HG02588 (cell line): ENCODE measurements around the gene HOXB7.

Experiments
- ATAC-seq: cut with Tn5 transposase; IDR thresholded peaks from one replicate; pipeline ENCODE4 v1.9.1; 2021; ENCODE audit warnings: mild to moderate bottlenecking, moderate library complexity; ENCODE audit not compliant: unreplicated experiment

The HOXB7 gene

DNA sequence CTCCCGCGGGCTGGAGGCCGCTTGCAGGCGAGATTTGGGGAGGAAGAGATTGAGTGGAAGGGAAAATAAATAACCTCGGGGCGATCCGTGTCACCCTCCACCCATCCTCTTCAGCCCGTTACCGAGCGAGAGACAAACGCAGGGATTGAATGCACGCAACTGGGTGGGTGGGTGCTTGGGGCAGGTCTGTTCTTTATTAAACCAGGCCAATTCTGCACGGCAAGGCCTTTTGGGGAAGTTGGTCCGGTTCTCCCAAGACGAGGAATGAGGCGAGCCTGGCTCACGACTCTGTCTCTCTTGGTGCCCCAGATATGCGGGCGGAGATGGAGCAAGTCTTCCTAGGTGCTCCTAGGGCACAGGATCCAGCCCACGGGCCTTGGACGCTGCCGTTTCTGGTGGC is 396 bp upstream of the HOXB7 start:
- no peak for ATAC-seq

DNA sequence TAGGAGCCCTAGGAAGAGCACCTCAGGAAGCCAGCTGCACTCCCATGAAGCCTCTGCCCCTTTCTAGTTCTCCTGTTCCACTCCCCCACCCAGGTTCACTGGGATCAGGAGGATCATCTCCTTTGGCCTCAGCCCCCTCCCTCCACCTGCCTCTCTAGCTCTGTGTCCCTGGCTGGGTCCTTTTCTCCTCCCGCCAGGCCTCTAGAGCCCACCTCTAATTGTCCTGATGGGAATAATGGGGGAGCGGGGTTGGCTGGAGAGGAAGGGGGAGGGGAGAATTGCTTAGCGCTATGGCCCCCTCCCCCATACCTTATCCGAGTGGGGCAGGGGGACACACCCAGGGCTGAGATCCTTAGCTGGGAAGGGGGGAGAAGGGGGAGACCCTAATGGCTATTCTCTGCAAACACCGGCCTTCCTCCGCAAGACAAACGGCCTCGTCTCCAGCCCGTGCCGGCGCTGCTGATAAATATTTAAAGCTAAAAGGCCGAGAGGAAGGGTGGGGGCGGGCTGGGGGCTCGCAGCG is 997 bp downstream of the HOXB7 start:
- no peak for ATAC-seq

DNA sequence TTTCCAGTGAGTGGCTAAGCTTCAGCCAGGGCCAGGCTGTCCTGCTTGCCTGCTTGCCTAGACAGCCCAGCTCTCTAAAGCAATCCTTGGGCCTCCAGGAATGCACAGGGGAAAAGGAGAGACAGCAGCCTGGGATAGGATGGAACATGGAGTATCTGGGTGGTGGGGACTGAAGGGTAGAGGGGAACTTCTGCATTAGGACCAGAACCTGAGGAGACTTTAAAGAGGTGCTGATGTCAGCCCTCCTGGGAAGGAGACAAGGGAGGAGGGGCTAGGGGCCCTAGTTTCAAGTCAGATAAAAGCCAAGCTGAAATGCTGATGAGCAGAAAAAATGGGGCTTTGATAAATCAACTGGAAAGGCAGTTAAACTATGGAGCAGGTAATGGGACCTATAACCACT is 1.8 kb downstream of the HOXB7 start:
- no peak for ATAC-seq

DNA sequence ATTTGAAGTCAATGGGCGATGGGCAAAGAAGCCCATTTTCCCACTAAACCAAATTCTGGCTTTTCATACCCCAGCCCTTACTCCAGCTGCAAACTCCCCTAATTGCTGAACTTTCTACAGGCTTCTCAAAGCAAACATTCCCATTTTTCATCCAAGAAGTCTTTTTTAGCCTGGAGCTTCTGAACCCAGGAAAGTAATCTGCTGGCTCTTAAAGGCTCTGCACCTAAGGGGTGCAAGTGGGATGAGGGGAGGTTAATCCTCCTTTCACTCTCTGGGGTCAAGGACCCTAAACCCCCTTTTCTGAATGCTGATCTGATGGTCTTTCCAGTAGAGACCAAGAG is 2.4 kb downstream of the HOXB7 start:
- no peak for ATAC-seq

DNA sequence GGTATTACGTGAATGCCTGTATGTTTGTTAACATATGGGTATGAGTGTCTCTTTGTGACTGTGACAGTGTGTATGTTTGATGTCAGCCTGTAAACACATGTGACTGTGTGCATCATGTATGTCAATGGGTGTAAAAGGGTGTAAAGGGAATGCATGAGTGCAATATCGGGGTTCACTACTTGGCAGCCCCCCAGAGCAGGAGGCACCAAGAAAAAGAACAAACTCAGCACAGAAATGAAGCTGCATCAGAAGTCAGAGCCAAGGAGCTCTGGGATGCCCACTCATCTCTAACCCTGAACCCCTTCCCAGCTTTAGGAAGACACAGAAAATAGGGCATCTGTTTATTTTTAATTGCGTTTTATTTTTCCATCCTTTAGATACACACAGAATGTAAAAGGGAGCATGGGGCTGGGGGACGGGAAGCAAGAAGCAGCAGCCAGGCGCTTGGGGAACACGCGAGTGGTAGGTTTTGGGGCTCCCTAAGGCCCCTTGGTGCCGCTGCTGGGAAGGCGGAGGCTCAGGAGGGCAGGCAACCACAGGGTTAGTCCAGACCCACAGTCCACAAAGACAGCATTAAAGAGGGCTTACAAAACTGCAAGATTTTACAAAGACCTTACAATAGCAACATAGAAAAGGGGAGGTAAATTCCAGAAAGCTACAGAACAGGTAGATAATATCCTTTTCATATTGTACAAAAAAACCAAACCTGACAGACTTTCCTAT is 3.8 kb downstream of the HOXB7 start:
- no peak for ATAC-seq

DNA sequence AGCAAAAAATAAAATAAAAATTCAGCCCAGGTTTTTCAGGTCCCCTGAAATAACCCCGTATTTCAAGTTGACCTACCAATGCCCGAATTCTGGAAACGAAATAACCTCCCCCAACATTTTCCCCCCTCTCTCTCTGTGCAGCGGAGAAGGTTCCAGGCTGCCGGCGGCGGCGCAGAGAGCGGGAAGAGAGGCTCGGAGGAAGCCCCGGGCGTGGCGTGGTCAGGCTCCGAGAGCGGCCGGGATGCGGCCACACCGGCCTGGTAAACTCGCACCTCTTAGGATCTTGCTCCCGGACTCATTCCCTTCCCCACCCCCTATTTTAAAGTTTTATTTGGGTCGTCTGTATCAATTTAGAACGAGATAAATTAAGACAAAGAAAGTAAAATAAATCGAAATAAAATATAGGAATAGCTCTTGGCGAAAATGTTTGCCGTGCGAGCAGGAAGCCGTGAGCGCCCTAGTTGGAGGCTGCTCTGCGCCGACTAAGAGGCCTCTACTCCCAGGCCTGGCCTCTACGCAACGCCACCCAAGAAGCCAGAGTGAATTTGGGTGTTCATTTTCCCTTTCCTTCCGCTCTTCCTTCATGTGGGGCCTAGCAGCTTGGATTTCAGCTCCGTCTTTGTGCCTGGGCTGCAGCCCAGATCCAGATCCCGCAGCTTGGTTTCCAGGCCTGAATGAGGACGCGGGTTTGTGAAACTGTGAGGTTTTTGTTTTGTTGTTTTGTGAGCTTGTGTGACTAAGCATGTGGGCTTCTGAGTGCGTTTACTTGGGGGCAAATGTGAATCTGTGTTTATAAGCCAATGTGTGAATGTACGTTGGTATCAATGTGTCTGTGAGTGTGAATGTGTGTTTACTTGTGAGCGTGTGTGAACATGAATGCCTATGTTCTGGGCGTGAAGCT is 4.6 kb downstream of the HOXB7 start:
- ATAC-seq, result no peak

DNA sequence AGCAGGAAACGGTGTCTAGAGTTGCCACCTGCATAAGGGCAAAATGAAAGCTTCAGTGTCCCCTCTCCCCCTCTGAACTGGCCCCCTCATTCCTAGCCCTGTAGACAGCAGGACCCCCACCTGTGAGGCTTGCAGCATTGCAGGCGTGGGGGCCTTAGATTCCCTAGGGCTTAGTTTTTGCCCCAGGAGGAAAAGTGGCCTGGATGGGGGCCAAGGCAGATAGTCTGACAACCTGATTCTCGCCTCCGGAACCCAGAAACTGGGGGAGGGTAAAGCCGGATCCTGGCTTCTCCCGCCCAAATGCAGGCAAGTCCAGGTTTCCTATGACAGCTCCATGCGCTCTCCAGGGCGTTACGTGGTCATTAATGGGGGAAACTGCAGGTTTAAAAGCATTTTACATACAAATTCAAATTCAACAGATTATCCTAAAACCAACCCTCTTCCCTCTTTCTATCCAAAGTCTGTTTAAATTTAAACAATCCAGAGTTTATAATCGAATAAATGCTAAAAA is 5.4 kb downstream of the HOXB7 start:
- ATAC-seq, result no peak

DNA sequence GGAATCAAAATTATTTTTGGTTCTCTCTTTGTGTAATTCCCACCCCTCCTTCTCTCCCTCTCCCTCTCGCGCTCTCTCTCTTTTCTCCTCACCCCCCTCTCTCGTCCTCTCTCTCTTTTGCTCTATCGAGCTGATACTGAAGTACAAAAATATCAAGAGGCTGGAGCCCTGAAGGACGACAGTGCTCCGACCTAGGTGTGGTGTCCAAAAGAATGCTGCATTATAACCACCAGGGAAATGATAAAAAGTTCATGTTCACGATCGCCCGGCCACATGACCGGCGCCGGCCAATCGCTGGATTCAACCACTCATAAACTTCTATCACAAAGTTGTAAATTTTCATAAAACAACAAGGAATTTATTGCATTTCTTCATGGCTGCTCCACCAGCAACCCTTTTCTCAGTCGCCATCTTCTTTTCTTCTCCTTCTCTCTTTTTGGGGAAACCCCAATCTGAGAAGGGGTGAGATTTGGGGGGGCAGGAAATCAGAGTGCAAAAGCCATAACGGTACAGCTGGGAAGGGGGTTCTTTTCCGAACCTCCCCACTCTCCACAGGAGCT is 6.0 kb downstream of the HOXB7 start, which contains the start of gene HOXB6:
HOXB6 (minus strand) TSS at position 217 of the 560 bp plus-strand sequence. CDS start 6,836 bp downstream, outside the sequence.
- no peak for ATAC-seq

DNA sequence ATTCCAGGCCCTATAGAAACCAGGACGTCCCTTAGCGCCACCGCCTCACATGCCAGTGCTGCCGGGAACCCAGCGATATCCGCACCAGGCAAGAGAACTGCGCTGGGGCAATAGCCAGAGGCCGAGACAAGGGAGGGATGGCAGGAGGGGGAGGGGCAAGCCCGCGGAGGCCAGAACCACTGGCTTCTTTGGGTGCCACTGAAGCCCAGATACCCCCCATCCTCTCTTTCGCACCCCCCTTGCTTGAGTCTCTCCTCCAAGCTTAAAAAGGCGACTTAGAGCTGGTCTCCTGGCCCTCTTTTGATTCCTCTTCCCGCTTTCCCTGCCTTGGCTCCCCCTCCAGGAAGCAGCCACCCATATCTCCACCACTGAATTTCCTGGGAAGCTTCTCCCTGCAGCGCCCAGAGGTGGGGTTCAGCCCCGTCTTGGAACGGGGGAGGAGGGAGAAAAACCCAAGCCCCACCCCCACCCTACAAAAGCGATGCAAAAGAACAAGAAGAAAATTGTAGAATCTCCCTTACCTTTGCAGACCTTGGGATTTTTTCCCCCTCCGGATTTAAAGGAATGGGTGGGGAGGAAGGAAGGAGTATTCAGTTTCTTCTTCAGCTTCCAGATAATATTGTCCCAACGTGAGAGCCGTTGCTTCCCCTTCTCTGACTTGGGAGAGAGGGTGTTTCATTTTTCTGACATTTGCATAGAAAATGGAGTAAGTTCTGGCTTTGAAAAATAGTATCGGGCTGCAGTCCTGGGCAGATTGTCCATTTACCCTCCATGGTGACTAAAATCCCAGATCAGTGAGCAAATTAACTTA is 6.7 kb downstream of the HOXB7 start:
- ATAC-seq, result no peak

DNA sequence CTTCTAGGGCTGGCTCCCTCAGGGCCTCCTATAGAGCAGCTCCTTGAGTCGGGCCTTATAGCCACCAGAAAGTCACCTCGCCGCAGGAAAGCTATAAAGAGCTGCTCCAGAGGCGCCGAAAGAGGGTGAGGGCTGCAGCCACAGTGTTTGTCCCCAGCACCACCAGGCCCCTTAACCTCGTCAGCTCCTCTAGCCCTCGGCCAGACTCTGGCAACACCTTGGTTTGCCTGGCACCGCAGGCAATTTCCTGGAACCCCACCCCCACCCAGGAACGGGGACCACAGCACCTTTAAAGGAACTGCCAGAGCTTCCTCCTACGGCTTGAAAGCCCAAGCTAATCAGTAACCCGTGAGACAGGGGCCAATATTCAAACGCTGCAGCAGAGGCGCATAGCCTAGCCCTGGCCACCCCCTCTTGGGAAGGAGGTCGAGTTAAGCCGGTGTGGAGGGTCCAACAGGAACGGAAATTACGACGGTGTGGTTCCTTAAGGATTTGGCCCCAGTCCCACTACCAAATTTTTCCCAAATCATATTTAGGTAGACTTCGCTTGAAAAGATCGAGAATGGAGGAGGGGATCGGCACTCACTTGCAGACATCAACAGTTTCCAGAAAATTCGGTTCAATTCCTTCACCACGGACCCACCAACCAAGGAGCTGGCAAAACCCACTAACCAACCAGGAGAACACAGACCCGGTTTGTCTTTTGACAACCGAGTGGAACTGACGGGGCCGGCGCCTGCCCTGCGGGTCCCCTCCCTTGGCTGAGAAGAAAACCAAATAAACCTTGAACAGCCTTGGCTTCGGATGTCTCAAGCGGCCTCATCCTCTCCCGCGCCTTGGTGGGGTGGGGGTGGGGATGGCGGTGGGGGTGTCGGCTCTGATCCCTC is 9.0 kb downstream of the HOXB7 start:
- peak; percentile 10 for ATAC-seq

DNA sequence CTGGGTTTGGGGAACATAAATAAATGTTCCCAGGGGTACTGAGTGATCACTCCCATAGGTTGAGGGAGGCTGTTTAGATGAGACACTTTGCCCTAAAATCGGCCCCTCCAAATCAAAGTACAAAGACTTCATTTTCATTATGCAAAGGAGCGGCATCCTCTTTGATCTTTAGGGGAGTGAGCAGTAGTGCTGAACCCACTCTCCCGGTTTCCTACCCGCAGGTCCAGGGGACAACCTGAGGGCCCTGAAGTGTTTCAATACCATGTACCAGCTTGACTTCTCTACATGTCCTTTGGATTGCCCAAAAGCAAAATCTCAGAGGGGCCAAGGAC is 9.6 kb downstream of the HOXB7 start:
- no peak for ATAC-seq

DNA sequence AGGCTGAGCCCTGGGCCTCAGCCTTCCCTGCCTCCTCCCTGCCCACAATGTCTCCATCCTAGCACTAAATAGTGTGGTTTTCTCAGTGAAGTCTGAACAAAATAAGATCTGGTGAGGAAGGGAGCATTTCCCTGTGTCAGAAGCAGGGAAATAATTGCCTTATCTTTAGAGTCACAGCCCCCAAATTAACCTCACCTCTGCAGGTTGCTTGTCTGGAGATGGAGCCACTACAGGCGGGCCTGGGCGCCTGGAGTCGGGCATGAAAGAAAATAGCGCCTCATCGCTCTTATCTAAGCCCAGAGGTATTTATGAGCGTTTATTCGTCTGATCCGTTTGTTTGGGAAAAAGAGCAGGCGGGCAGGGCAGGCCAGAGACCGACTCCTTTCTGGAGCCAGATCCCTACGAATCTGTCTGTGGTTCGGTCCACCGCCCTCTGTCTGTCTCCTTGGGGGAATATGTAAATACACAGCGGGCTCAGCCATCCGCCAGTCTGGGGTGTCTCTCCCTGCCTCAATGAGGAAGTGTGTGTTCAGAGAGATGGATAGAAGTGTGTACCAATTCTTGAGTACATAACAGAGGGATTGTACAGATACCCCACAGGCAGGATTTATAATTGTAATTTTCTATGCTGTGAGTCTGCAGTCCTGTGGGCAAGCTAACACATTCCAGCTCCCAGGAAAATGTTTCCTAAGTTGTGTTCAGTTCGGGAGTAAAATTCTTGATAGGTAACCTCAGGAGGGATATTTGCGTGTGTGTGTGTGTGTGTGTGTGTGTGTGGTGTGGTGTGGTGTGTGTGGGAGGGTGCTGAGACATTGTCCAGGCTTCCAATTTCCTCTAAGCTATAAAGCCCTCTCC is 10.3 kb downstream of the HOXB7 start:
- ATAC-seq, result no peak

DNA sequence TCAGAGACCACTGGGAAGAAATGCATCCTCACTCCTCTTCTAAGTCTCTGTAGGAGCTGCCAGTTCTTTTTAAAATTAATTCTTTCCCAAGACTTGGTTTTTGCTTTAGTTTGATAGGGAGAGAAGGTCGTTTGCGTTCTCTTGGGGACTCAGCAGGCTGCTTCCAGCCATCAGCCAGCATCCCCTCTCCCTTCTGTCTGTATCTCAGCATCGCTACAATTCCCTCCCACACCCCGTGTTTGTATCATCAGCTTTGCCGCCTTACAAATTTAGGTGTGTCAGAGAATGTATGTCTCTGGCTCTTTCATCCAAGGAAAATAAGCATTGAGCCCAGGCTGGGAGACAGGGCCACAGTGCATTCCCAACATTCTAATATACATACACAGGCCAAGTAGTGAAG is 11.5 kb downstream of the HOXB7 start:
- no peak for ATAC-seq

DNA sequence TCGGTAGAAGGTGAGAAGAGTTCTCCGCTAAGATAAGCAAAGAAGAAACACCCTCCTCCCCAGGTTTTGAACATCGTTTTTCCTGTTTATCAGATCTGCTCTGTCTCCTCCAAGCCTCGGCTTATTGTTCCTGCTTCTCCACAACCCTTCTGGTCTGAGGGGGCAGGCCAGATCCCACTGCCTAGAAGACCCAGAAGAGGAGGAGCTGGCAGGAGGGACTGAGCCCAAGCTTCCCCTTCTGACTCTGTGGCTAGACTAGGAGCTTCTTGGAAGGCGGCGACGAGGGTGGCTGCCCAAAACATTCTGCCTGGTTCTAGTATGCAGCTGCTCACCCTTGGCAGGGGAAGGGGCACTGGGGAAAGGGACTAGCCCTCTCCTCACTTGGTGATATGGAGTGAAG is 12.1 kb downstream of the HOXB7 start:
- no peak for ATAC-seq

DNA sequence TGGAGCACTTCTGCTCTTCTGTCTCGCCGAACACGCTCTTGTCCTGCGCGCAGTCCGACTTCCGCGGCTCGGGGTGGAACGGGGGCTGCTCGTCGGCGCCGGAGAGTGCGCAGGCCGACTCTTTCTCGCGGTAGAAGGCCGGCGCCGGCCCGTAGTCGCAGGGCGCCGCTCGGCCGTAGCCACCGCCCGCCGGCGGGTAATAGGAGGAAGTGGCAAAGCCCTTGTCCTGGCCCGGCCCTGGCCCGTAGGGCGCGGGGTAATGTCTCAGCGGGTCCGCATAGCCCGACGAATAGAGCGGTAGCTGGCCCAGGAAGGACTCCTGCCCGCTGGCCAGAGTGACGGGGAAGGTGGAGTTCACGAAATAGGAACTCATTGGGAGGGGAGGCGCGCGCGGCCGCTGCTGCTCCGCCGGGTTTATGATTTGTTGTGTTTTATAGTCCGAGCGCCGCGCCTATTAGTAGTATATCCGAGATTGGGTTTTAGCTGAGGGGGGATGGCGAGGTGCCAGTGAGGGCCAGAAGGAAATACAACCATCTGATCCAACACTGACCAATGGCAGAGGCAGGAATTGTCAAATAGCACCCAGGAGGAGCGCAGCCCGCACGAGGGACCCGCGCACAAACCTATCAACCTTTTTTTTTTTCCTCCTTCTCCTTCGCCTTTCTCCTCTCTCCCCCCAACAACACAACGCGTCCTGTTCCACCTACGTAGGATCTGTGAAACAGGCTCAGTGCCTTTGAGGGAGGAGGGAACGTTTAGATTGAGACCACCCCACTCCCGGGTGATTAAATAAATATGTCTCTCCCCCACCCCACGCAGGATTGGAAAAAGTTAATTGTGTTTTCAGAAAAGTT is 12.8 kb downstream of the HOXB7 start:
- no peak for ATAC-seq

DNA sequence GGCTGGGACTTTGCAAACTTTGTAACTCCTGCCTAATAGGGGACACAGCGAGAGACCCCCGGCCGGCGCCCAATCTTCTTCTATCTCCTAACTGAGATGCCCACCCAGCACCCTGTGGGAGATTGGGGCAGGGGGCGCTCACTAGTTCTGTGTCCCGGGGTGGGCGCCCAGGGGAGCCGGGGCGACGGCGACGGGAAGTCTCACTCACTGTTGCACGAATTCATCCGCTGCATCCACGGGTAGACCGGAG is 13.4 kb downstream of the HOXB7 start:
- no peak for ATAC-seq

DNA sequence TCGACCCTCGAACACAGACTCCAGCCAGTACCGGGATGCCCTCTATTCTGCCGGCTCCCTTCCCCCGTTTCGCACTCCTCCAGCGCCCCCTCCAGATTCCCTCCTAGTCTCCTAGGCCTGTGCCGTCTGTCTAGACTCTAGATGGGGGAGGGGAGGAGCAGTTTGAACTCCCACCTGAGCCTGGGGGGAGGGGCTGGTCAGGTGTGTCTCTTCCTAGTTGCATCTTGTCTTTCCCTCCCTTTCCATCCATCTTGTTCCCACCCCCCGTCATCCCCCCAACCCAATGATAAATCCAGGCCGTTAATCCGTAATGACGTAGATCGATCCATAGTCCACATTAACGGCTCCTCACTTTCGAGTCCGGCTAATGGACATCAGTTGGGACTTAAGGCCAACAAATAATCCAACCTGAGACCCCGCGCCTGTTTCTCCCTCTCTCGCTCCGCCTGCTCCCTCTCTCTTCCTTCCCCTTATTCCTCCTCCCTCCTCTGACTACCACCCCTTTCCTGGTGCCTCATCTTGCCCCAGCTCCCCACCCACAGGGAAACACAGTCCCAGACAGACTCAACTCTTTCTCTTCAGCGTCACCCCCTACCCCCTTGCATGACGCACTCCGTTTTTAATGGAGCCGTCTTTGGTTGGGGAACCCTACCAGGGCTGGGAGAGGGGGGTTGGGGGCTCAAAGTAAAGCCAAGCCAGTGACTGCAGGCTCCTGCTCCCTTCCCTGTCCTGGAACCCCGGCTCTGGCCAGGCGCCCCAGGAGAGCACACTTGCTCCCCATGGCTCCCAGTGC is 13.9 kb downstream of the HOXB7 start:
- no peak for ATAC-seq
